Measurements from ENCODE around the gene CNDP2. TPM values are rescaled to one million over a fixed set of nuclear protein-coding genes. Genes with fewer than 3 reads are reported as not detected.

The CNDP2 gene
- total and polyA plus RNA-seq, 2 donors from 2014 or later, result 499 to 740 TPM

DNA sequence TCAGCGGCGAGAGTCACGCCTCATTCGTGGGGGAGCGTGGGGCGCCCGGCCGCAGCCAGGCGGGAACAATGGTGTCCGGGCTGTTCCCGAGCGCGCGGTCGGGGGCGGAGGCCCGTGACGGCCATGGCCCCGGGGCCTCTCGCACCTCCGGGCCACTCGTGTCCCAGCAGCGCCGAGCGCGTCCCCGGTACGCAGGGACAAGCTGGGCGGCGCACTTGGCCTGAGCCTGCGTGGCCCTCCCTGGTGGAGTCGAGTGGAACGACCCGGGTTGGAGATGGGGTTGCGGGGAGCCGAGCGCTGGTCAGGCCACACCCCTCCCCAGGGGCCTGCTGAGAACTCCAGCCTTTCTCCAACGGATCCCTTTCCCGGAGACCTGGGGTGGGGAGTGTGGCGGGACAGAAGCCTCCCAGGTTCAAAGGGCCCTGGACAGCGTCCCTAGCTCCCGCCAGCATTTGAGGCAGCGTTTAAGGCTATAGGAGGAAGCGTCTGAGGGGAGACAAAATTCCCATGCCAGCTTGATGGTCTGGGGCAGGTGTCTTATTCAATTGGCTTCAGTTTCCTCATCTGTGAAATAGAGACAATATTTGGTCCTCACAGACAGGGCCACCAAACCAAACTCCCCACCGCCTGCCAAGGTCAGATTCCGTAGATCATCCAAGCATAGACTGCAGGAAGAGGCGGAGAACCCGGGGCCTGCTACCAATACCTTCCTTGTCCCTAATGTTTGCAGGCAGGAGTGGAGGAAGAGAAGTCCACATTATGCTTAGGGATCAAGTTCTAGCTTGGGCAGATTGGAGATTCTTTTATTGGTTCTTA lies 553 bp downstream of the CNDP2 start:
- no peak for FAIRE-seq
- peaks cover 4 to 25% (median 22%) of the 10 kb centered on the region in 3 donors for H3K4me1 ChIP-seq (ENCODE audit: control insufficient read depth in 2 of 3, insufficient read depth in 2 of 3, low read depth in 1 of 3, low read length in 3 of 3)

DNA sequence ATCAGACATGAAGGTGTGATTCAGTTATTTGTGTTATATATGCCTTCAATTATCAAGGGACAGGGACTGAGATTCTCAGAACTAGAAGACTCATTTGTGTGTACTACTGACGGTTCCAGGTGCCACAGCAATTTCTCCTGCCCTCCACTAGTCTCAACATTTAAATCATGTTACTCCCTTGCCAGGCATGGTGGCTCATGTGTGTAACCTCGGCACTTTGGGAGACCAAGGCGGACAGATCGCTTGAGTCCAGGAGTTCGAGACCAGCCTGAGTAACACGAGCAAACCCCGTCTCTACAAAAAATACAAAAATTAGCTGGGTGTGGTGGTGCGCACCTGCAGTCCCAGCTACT lies 1.1 kb downstream of the CNDP2 start:
- Histone ChIP-seq H3K4me1 (ENCODE audit: control insufficient read depth in 2 of 3, insufficient read depth in 2 of 3, low read depth in 1 of 3, low read length in 3 of 3) (peaks cover 4 to 25% (median 25%) of the 10 kb centered on the region in 3 donors), H3K27ac (ENCODE audit: low read depth in 2 of 2, low read length in 2 of 2) (peak overlapping the region; percentile 82 to 95), H3K27me3 (ENCODE audit: control insufficient read depth, insufficient read depth, low read length) (no peaks in the 10 kb centered on the region), H3K9ac (ENCODE audit: low read length in 3 of 3) (peak overlapping the region in 1 of 3 donors; percentile 65), H3K9me3 (ENCODE audit: control insufficient read depth in 2 of 3, insufficient read depth in 1 of 3, low read length in 3 of 3) (no peaks in the 10 kb centered on the region), H3K36me3 (ENCODE audit: control insufficient read depth in 2 of 3, insufficient read depth in 3 of 3, low read length in 3 of 3) (peaks cover 2 to 9% (median 3%) of the 10 kb centered on the region in 3 donors), H3K4me3 (ENCODE audit: low read length in 3 of 3) (peak overlapping the region; percentile 44 to 74 (median 69))
- DNase-seq (peak in 1 of 5 donors; percentile 55), FAIRE-seq (no peak)
- intact Hi-C loops (cut with DNase I), result no loop called here
- TF ChIP-seq, protein P1, sequence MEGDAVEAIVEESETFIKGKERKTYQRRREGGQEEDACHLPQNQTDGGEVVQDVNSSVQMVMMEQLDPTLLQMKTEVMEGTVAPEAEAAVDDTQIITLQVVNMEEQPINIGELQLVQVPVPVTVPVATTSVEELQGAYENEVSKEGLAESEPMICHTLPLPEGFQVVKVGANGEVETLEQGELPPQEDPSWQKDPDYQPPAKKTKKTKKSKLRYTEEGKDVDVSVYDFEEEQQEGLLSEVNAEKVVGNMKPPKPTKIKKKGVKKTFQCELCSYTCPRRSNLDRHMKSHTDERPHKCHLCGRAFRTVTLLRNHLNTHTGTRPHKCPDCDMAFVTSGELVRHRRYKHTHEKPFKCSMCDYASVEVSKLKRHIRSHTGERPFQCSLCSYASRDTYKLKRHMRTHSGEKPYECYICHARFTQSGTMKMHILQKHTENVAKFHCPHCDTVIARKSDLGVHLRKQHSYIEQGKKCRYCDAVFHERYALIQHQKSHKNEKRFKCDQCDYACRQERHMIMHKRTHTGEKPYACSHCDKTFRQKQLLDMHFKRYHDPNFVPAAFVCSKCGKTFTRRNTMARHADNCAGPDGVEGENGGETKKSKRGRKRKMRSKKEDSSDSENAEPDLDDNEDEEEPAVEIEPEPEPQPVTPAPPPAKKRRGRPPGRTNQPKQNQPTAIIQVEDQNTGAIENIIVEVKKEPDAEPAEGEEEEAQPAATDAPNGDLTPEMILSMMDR (IDR thresholded peaks at IDR 0.05; ENCODE audit: borderline replicate concordance, extremely low read depth, insufficient read depth), result no peak

More for the DNA sequence above, 553 bp downstream of the CNDP2 start:
- DNase-seq, result peak; percentile 42 to 92 (median 70)
- Histone ChIP-seq H3K9ac (ENCODE audit: low read length in 3 of 3) (peak overlapping the region; percentile 12 to 70 (median 65)), H3K27ac (ENCODE audit: low read depth in 2 of 2, low read length in 2 of 2) (peak overlapping the region; percentile 95 to 97), H3K4me3 (ENCODE audit: low read length in 3 of 3) (peak overlapping the region; percentile 69 to 74 (median 74)), H3K36me3 (ENCODE audit: control insufficient read depth in 2 of 3, insufficient read depth in 3 of 3, low read length in 3 of 3) (peaks cover 0 to 6% (median 2%) of the 10 kb centered on the region in 3 donors), H3K9me3 (ENCODE audit: control insufficient read depth in 2 of 3, insufficient read depth in 1 of 3, low read length in 3 of 3) (no peaks in the 10 kb centered on the region), H3K27me3 (ENCODE audit: control insufficient read depth, insufficient read depth, low read length) (no peaks in the 10 kb centered on the region)
- TF ChIP-seq, protein P1 (IDR thresholded peaks at IDR 0.05; ENCODE audit: borderline replicate concordance, extremely low read depth, insufficient read depth), result no peak
- intact Hi-C loops (cut with DNase I), result no loop called here

DNA sequence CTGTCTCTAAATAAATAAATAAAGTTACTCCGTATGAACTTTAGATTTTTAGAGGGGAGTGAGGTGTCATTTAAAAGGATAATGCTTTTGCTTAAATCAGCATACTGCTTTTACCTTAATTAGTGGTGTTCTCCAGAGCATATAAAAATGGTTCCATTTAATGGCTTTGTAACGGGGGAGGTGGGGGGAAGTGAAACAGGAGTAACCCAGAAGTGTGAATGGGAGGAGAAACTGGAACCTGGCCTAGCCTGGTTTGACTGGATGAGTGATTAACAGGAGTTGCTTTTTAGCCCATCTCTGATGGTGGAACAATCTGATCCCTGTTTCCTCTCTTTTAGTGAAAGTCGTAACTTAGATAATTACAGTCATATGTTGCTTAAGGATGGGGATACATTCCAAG lies 1.6 kb downstream of the CNDP2 start:
- no peaks in the 10 kb centered on the region for H3K9me3 ChIP-seq (ENCODE audit: control insufficient read depth in 2 of 3, insufficient read depth in 1 of 3, low read length in 3 of 3)
- peak overlapping the region in 1 of 3 donors; percentile 65 for H3K9ac ChIP-seq (ENCODE audit: low read length in 3 of 3)
- H3K4me3 ChIP-seq (ENCODE audit: low read length in 3 of 3), result peak overlapping the region in 2 of 3 donors; percentile 12 to 74
- H3K4me1 ChIP-seq (ENCODE audit: control insufficient read depth in 2 of 3, insufficient read depth in 2 of 3, low read depth in 1 of 3, low read length in 3 of 3), result peaks cover 4 to 30% (median 25%) of the 10 kb centered on the region in 3 donors
- intact Hi-C loops (cut with DNase I), result no loop called here
- no peaks in the 10 kb centered on the region for H3K27me3 ChIP-seq (ENCODE audit: control insufficient read depth, insufficient read depth, low read length)
- FAIRE-seq (no peak), DNase-seq (peak in 3 of 5 donors; percentile 36 to 78 (median 69))
- peak overlapping the region; percentile 95 for H3K27ac ChIP-seq (ENCODE audit: low read depth in 2 of 2, low read length in 2 of 2)
- peaks cover 2 to 14% (median 4%) of the 10 kb centered on the region in 3 donors for H3K36me3 ChIP-seq (ENCODE audit: control insufficient read depth in 2 of 3, insufficient read depth in 3 of 3, low read length in 3 of 3)
- TF ChIP-seq, protein P1 (IDR thresholded peaks at IDR 0.05; ENCODE audit: borderline replicate concordance, extremely low read depth, insufficient read depth), result no peak

Measured in kidney (tissue), 14 donors.